G401 (cell line): ENCODE measurements around the gene ZNF709. TPM values are rescaled to one million over a fixed set of nuclear protein-coding genes. Genes with fewer than 3 reads are reported as not detected.
A peak's percentile ranks its signal among the peaks of the same experiment; 100 is the strongest.
"Not testable (repeated sequence)": the region's sequence is repeated elsewhere in the genome, so short reads cannot be mapped to it uniquely, and the experiment has no call there.

Source experiments
- DNase-seq: peaks from one replicate; pipeline ENCODE4 v3.0.0-alpha.2; 2015; ENCODE audit warnings: low spot score
- in situ Hi-C: cut with HindIII; loops from 2 replicates; pipeline ENCODE4 v1.10.0; 2016; ENCODE audit warnings: low sequenced_read_pairs, mixed read lengths
- total RNA-seq: library from RNA; depleted of rRNA; stranded (reverse); fragments of >200 nt; shearing (Covaris generic); gene quantifications from 2 replicates; pipeline ENCODE4 v1.2.3, GENCODE V29; 2014; rRNA removed

Gene ZNF709
- 6.2 and 7.6 TPM in 2 replicates for total RNA-seq

DNA sequence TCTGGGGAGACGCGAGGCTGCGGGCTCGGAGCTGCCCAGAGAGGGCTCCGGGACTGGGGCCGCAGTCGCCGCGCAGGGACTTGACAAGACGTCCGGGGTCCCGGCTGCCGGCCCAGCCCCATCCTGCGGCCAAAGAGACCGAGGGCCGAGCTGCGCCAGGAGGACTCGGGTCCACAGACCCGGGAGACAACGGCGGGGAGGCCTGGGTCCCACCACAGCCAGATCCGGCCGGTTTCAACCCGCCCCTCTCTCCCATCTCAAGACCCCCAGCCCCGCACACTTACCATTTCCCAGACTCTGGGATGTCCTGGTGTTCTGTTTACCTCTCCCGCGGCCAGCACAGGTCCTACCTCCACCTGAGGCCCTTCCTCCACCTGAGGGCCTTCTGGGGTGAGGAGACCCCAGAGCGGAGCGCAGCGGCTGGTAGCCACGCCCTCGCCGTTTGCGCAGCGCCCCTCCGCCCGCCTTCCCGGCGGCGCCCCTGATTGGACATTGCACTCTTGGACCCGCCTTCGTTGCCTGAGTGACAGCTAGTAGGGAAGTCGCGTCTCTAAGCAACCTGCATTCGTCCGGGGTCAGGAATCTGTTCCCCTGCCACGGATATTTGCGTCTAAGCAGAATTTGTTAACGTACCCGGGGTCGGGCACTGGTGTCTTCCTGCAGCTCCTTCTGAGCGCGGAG lies at the start of gene ZNF709:
ZNF709 (minus strand) TSS at position 446 of the 681 bp plus-strand sequence; CDS start at position 287, 159 bp downstream.
- peak; percentile 96 for DNase-seq
- in situ Hi-C loops, result no loop called here

DNA sequence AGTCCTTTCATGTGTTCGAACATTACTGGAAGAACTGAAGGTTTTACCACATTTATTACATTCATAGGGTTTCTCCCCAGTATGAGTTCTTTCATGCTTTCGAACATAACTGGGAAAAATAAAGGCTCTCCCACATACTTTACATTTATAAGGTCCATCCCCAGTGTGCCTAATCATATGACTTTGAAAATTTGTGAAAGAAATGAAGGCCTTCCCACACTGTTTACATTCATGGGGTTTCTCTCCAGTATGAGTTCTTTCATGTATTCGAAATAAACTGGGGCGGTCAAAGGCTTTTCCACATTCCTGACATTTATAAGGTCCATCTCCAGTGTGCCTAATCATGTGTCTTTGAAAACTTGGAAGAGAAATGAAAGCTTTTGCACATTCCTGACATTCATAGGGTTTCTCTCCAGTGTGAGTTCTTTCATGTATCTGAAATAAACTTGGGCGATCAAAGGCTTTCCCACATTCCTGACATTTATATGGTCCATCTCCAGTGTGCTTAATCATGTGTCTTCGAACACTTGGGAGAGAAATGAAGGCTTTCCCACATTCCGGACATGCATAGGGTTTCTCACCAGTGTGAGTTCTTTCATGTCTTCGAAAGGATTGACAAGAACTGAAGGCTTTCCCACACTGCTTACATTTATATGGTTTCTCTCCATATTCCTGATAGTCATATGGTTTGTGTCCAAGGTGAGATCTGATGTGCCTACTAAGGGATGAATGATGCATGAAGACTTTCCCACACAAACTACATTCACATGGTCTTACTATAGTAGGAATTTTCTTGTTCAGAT lies 42.6 kb upstream of the ZNF709 start:
- in situ Hi-C loops, result no loop called here
- no peak for DNase-seq

DNA sequence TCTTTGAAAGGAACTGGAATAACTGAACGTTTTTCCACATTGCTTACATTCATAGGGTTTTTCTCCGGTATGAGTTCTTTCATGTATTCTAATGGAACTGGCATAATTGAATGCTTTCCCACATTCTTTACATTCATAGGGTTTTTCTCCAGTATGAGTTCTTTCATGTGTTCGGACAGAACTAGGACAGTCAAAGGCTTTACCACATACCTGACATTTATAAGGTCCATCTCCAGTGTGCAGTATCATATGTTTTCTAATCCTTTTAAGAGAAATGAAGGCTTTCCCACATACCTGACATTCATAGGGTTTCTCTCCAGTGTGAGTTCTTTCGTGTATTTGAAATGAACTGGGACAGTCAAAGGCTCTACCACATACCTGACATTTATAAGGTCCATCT lies 41.9 kb upstream of the ZNF709 start:
- in situ Hi-C loops, result no loop called here
- no peak for DNase-seq

DNA sequence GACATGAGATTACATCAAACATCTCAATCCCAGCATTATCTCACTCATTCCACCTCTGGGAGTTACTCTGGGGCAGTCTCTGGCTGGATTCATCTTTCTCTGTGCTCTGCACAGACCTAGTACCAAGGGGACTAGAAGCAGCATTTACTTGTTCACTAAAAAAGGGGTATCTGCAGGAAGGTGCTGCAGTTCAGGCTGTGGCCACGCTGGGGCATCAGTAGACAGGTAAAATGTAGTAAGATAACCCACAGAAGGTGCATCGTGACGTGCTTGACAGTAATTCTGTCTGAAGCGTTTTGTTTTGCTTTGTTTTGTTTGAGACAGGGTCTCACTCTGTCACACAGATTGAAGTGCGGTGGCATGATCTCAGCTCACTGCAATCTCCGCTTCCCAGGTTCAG lies 37.4 kb upstream of the ZNF709 start:
- DNase-seq, result no peak
- in situ Hi-C loops, result no loop called here

DNA sequence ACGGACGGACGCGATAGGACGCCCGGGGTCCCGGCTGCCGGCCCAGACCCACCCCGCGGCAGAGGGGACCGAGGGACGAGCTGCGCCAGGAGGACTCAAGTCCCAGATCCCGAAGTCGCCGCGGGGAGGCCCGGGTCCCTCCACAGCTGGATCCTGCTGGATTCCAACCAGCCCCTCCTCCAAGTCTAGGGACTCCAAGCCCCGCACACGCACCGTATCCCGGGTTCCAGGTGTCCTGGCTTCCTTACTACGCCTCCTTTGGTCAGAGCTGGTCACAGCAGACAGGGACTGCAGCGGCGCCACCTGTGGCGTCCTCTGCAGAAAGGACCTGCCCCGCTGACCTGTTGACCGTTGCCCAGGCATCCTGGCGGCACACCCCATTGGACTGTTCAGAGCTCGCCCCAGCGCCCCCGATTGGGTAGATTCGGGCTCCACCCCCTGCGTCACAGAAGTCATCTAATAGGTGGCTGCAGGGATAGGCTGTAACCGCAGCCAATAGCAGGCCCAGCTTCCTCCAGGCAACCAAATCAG lies 29.0 kb upstream of the ZNF709 start:
- DNase-seq, result peak; percentile 53
- in situ Hi-C loops, result no loop called here

DNA sequence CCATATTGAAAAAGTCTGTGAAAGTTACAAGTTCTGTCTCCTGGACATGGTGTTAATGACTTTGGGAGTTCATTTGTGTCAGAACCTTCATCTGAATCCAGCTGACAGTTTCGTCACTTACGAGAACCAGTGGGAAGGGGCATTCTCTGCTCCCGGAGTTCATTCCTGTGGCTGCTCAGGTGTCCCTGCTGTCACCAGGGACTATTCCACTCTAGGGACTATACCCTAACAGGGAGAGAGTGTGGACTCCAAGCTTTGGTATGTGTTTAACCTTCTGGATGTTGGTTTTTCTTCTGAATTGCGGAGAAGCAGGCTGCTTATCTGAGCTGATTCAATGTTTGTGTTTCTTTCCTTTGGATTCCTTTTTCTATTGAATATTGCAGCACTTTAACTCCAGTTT lies 12.4 kb upstream of the ZNF709 start:
- in situ Hi-C loops, result no loop called here
- DNase-seq, result no peak

DNA sequence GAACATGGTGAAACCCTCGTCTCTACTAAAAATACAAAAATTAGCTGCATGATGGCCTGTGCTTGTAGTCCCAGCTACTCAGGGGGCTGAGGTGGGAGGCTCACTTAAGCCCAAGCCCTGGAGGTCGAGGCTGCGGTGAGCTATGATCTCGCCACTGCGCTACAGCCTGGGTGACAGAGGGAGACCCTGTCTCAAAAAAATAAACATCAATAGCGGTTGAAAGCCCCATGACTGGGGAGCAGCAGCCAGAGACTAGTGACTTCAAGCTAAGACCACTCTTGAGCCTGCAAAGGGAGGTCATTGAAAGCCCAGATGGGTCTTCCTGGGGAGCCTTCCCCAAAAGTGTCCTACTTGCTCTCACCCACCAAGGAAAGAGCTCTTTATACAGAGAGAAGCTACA lies 11.9 kb upstream of the ZNF709 start:
- in situ Hi-C loops, result no loop called here
- no peak for DNase-seq

DNA sequence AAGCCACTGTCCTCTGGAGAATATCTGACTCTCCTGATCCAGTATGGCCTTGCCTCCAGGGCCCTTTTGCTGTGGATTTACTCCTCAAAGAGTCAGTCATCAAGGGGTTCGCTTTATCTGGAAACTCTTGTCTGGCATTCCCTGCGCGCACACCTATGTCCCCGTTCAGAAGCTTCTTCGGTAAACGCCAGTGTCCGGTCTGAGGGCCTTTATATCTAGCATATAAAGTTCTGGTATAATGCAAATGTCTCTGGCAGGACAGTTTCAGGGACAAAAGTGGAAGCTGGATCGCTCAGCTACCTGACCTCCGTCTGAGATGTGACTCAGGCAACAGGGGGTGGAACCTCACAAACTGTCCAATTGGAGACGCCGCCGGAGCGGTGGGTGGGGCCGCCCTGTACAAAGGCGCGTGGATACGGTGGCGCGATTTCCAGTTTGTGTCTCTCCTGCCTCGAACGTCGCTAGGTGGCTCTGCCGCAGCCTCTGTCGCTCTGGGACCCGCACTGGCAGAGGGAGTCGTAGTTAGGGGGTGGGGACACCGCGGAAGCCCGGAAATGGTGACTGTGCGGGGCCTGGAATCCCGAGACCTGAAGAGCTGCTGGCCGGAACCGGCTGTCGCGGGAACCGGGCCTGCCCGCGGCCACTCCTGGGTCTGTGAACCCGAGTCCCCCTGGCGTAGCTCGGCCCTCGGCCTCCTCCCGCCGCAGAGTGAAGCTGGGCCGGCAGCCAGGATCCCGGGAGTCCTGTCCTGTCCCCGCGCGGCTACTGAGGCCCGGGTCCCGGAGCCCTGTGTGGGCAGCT lies 10.6 kb upstream of the ZNF709 start:
- in situ Hi-C loops, result no loop called here
- peak; percentile 97 for DNase-seq

DNA sequence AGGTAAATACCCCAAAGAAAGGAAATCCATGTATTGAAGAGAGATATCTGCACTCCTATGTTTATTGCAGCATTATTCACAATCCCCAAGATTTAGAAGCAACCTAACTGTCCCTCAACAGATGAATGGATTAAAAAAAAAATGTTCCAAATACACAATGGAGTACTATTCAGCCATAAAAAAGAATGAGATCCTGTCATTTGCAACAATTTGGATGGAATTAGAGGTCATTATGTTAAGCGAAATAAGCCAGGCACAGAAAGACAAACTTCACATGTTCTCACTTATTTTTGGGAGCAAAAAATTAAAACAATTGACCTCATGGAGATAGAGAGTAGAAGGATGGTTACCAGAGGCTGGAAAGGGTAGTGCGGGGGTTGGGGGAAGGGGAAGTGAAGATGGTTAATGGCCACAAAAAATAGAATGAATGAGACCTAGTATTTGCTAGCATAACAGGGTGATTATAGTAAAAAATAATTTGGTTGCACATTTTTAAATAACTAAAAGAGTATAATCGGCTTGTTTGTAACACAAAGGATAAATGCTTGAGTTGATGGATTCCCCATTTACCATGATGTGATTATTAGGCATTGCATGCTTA lies 9.7 kb upstream of the ZNF709 start:
- DNase-seq, result no peak
- in situ Hi-C loops, result no loop called here

DNA sequence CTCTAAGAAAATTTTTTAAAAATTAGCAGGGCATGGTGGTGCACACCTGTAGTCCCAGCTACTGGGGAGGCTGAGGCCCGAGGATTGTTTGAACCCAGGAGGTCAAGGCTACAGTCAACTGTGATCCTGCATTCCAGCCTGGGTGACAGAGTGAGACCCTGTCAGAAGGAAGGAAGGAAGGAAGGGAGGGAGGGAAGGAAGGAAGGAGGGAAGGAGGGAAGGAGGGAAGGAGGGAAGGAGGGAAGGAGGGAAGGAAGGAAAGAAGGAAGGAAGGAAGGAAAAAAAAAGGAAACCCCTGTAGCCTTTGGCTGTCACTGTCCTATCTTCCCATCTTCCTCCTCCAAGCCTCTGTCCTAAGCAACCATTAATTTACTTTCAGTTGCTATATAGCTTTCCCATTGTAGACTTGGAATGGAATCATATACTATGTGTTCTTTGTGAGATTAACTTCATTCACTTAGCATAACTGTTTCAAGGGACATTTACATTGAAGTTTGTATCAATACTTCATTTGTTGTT lies 1.7 kb upstream of the ZNF709 start:
- in situ Hi-C loops, DNase-seq: not testable (repeated sequence)

DNA sequence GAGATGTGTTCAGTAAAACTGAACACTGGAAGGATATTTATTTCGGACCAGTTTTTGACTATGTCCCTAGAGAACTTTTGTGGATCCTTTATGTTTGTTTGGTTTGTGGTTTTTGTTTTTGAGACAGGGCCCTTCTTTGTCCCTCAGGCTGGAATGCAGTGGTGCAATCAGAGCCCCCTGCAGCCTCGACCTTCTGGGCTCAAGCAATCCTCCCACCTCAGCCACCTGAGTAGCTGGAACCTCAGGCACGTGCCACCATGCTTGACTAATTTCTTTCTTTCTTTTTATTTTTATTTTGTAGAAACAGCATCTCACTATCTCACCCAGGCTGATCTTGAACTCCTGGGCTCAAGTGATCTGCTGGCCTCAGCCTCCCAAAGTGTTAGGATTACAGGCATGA lies 955 bp upstream of the ZNF709 start:
- in situ Hi-C loops, result no loop called here
- no peak for DNase-seq

DNA sequence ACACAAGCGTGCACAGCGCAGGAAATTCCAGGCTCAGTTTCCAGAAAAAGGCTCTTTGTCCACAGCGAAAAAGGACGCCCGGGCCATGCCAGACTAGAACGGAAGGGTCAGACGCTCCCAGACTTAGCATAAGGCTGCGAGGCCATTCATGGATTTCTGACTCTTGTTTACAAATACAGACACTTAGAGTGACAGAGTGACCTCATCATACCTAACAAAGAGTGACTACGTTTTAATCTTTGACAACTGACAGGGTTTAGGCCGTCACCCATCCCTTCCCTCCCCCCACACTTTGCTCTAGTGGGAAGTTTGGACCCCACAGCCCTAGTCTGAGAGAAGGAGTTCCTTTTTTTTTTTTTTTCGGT lies 418 bp upstream of the ZNF709 start:
- in situ Hi-C loops, result no loop called here

DNA sequence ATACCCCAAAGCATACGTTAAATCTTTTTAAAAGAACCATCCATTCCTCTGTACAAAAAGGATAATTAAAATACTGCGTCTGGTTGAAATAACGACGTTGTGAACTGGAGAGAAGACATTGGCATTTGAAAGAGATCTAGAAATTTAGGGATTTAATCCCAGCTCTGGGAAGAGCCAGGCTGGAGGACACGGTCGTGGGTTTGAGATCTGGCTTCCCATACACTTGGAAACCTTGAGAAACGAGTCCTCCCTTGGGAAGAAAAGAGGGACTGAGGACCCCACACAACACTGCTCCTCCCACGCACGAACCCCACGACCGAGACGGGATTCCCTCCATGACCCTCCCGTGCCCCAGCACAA lies 625 bp downstream of the ZNF709 start:
- DNase-seq, result no peak
- in situ Hi-C loops, result no loop called here

More for the DNA sequence above, 418 bp upstream of the ZNF709 start:
- DNase-seq, result no peak

DNA sequence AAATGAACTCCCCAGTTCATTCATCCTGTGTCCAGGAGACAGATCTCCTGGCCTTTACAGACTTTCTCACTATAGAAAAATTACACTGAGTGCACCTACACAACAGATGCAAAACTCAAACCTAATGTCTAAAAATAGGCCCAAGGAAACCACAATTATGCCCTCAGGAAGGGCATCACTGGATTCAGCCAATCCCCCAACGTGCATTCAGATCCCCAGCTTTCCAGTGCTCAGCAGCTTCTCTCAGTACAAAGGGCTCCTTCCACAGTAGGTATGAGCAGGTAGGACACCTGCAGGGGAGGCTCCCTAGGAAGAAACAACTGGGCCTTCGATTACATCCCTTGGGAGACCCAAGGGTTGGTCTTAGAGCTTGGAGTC lies 2.1 kb downstream of the ZNF709 start:
- no peak for DNase-seq
- in situ Hi-C loops, result no loop called here

DNA sequence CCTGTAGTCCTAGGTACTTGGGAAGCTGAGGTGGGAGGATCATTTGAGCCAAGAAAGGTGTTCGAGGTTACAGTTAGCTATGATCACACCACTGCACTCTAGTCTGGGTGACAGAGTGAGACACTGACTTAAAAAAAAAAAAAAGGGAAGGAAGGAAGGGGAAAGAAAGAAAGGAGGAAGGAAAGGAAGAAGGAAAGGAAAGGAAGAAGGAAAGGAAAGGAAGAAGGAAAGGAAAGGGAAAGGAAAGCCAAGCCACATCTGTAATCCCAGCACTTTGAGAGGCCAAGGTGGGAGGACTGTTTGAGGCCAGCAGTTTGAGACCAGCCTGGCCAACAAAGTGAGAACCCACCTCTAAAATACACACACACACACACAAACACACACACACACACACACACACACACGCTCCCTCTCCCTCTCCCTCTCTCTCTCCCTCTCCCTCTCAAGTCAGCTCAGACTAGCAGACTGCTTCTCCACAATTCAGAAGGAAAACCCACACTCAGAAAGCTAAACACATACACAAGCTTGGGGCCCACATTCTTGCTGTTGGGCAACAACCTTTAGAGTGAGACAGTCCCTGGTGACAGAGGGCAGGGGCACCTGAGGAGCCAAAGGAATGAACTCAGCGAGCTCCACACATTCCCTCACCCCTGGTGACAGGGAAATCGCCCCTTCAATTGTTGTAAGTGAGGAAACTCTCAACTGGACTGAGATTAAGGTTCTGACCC lies 2.7 kb downstream of the ZNF709 start:
- in situ Hi-C loops, result no loop called here
- no peak for DNase-seq

DNA sequence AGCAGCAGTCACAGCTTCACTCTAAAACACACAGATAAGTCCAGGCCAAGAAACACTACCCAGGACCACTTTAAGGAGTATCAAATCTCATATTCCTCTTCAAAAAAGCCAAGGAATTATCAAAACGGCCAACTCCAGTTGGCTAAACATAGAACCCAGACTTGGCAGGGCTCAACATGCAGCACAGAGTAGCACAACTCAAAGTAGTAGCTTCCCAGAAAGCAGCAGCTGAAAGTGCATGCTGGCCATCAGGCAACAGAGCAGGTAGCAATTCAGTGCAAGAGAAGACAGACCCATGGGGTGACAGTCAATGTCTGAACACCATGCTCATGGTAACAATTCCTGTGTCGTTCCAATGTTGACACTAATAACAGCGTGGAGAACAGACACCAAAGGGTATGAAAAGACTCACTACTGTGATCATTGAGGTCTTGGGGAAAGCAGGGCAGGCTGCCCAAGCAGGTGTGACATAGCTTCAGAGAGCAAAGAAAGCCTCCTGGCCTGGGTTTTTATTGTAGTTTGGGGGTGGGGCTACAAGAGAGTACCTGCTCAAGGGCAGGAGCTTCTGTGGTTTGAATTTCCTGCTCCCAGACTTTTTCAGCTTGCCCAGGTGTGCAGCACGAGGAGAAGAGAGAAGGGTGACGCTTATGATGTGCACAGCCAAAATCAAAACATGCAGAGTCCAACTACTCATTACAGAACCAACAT lies 6.2 kb downstream of the ZNF709 start:
- no peak for DNase-seq
- in situ Hi-C loops, result no loop called here

DNA sequence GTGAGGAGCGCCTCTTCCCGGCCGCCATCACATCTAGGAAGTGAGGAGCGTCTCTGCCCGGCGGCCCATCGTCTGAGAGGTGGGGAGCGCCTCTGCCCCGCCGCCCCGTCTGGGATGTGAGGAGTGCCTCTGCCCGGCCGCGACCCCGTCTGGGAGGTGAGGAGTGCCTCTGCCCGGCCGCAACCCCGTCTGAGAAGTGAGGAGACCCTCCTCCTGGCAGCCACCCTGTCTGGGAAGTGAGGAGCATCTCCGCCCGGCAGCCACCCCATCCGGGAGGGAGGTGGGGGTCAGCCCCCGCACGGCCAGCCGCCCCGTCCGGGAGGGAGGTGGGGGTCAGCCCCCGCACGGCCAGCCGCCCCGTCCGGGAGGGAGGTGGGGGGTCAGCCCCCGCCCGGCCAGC lies 17.0 kb downstream of the ZNF709 start:
- in situ Hi-C loops, DNase-seq: not testable (repeated sequence)

DNA sequence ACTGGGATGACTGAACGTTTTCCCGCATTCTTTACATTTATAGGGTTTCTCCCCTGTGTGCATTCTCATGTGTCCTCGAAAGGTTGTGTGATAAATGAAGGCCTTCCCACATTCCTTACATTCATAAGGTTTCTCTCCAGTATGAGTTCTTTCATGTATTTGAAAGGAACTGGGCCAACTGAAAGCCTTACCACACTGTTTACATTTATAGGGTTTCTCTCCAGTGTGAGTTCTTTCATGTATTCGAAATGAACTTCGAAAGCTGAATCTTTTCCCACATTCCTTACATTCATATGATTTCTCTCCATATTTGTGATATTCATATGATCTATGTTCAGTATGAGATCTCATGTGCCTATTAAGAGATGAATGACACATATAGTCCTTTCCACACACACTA lies 19.4 kb downstream of the ZNF709 start:
- in situ Hi-C loops, result no loop called here

More for the DNA sequence above, 19.4 kb downstream of the ZNF709 start:
- no peak for DNase-seq
